OCI-LY1 (cell line): ENCODE data around the gene COL23A1.

ENCODE experiments used
- H2AFZ ChIP-seq: fragments of 200-600 bp; sonication (generic), shearing (Covaris generic); 2 replicates; pipeline ENCODE4 v1.6.0; 2014; ENCODE audit warnings: antibody characterized with exemption, mild to moderate bottlenecking, low read length
- H3F3A ChIP-seq: fragments of 200-600 bp; sonication (generic), shearing (Covaris generic); 2 replicates; pipeline ENCODE4 v1.6.0; 2014; ENCODE audit warnings: mild to moderate bottlenecking, antibody characterized with exemption, low read length, moderate library complexity; ENCODE audit not compliant: insufficient read depth
- H3K27ac ChIP-seq: fragments of 200-600 bp; sonication (generic); 2 replicates; pipeline ENCODE4 v1.5.1; 2014; ENCODE audit warnings: low read length, mixed run types, mild to moderate bottlenecking, low read depth; ENCODE audit not compliant: poor library complexity, severe bottlenecking
- H3K27me3 ChIP-seq: fragments of 200-600 bp; sonication (generic); 2 replicates; pipeline ENCODE4 v1.6.0; 2014; ENCODE audit warnings: antibody characterized with exemption, mild to moderate bottlenecking, low read length, moderate library complexity; ENCODE audit not compliant: insufficient read depth
- H3K36me3 ChIP-seq: fragments of 200-600 bp; sonication (generic); 2 replicates; pipeline ENCODE4 v1.6.1; 2014; ENCODE audit warnings: mild to moderate bottlenecking, antibody characterized with exemption, low read length, moderate library complexity, mixed read lengths; ENCODE audit not compliant: insufficient read depth
- H3K4me1 ChIP-seq: fragments of 200-600 bp; sonication (generic); 2 replicates; pipeline ENCODE4 v1.5.1; 2014; ENCODE audit warnings: mild to moderate bottlenecking, low read length, moderate library complexity; ENCODE audit not compliant: insufficient read depth, severe bottlenecking
- H3K4me2 ChIP-seq: fragments of 200-600 bp; sonication (generic), shearing (Covaris generic); 2 replicates; pipeline ENCODE4 v1.6.1; 2014; ENCODE audit warnings: low read length
- H3K4me3 ChIP-seq: fragments of 200-600 bp; sonication (generic); 2 replicates; pipeline ENCODE4 v1.5.1; 2014; ENCODE audit warnings: low read length, low read depth, mild to moderate bottlenecking, mixed read lengths; ENCODE audit not compliant: poor library complexity, severe bottlenecking
- H3K79me2 ChIP-seq: fragments of 200-600 bp; shearing (Covaris generic); 2 replicates; pipeline ENCODE4 v1.6.1; 2016; ENCODE audit warnings: mixed run types, low read length, mixed read lengths; ENCODE audit not compliant: insufficient read depth
- H3K9ac ChIP-seq: fragments of 200-600 bp; sonication (generic), shearing (Covaris generic); 2 replicates; pipeline ENCODE4 v1.6.1; 2014; ENCODE audit warnings: mild to moderate bottlenecking, low read length, mixed read lengths
- H3K9me2 ChIP-seq: fragments of 200-600 bp; sonication (generic), shearing (Covaris generic); 2 replicates; pipeline ENCODE4 v1.6.1; 2014; ENCODE audit warnings: low read depth, mild to moderate bottlenecking, low read length, mixed read lengths
- H3K9me3 ChIP-seq: fragments of 200-600 bp; shearing (Covaris generic); 2 replicates; pipeline ENCODE4 v1.6.1; 2014; ENCODE audit warnings: low read length, mixed read lengths
- H4K20me1 ChIP-seq: fragments of 200-600 bp; sonication (generic), shearing (Covaris generic); 2 replicates; pipeline ENCODE4 v1.6.0; 2016; ENCODE audit warnings: mild to moderate bottlenecking, low read length; ENCODE audit not compliant: insufficient read depth
- EZH2 ChIP-seq: fragments of 200-600 bp; sonication (generic), shearing (Covaris generic); IDR thresholded peaks from 2 replicates; pipeline ENCODE4 v1.8.0; 2017; ENCODE audit warnings: borderline replicate concordance, mixed run types, mild to moderate bottlenecking, antibody characterized with exemption, low read length, moderate library complexity, mixed read lengths
- TF ChIP-seq, protein P1 (sequence below): fragments of 200-600 bp; sonication (generic), shearing (Covaris generic); IDR thresholded peaks from 2 replicates; pipeline ENCODE4 v1.5.1; 2017; ENCODE audit warnings: mild to moderate bottlenecking, antibody characterized with exemption, low read length, moderate library complexity, mixed read lengths

Gene COL23A1

GRCh38 chr5:178295589-178295988 lies 294.6 kb downstream of the COL23A1 start:
- TF ChIP-seq, protein P1, sequence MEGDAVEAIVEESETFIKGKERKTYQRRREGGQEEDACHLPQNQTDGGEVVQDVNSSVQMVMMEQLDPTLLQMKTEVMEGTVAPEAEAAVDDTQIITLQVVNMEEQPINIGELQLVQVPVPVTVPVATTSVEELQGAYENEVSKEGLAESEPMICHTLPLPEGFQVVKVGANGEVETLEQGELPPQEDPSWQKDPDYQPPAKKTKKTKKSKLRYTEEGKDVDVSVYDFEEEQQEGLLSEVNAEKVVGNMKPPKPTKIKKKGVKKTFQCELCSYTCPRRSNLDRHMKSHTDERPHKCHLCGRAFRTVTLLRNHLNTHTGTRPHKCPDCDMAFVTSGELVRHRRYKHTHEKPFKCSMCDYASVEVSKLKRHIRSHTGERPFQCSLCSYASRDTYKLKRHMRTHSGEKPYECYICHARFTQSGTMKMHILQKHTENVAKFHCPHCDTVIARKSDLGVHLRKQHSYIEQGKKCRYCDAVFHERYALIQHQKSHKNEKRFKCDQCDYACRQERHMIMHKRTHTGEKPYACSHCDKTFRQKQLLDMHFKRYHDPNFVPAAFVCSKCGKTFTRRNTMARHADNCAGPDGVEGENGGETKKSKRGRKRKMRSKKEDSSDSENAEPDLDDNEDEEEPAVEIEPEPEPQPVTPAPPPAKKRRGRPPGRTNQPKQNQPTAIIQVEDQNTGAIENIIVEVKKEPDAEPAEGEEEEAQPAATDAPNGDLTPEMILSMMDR, result no peak
- TF ChIP-seq EZH2, result no peak
- H3K27ac ChIP-seq, result no peak overlapping the region
- no peaks in the 10 kb centered on the region for H3K9me3 ChIP-seq
- H3K4me2 ChIP-seq, result no peak overlapping the region
- H3F3A ChIP-seq, result no peaks in the 10 kb centered on the region
- H3K27me3 ChIP-seq, result peaks cover 4% of the 10 kb centered on the region; the same call in 1 of the 2 replicates
- H3K4me1 ChIP-seq, result no peaks in the 10 kb centered on the region
- no peak overlapping the region for H3K4me3 ChIP-seq
- no peaks in the 10 kb centered on the region for H3K79me2 ChIP-seq
- no peaks in the 10 kb centered on the region for H3K36me3 ChIP-seq
- H3K9me2 ChIP-seq, result no peaks in the 10 kb centered on the region
- H4K20me1 ChIP-seq, result no peaks in the 10 kb centered on the region
- no peak overlapping the region for H3K9ac ChIP-seq
- H2AFZ ChIP-seq, result no peak overlapping the region

DNA sequence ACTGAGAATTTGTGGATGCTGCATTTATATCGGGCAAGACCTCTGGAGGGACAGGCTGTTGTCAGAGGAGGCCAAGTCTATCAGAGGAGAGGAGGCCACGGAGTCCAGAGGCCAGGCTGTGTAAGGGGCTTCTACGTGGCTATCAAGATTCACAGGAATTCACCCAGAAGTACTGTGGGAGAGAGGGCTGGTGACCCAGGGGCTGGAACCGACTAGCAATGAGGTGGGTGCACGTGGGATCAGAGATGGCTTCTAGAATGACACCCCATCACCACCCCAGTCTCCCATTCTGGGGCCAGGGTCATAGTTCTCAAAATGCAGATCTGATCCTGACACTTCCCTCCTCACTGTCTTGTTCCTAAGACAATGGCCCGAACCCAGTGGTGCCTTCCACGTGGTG lies 296.4 kb downstream of the COL23A1 start:
- H4K20me1 ChIP-seq, result no peaks in the 10 kb centered on the region
- no peak overlapping the region for H3K27ac ChIP-seq
- no peak overlapping the region for H3K4me3 ChIP-seq
- no peaks in the 10 kb centered on the region for H3K9me3 ChIP-seq
- no peak overlapping the region for H2AFZ ChIP-seq
- H3K27me3 ChIP-seq, result peaks cover 4% of the 10 kb centered on the region; the same call in 1 of the 2 replicates
- no peaks in the 10 kb centered on the region for H3K79me2 ChIP-seq
- TF ChIP-seq, protein P1, result no peak
- TF ChIP-seq EZH2, result no peak
- H3K36me3 ChIP-seq, result no peaks in the 10 kb centered on the region
- no peaks in the 10 kb centered on the region for H3K9me2 ChIP-seq
- no peak overlapping the region for H3K9ac ChIP-seq
- H3F3A ChIP-seq, result no peaks in the 10 kb centered on the region
- no peaks in the 10 kb centered on the region for H3K4me1 ChIP-seq
- H3K4me2 ChIP-seq, result no peak overlapping the region

DNA sequence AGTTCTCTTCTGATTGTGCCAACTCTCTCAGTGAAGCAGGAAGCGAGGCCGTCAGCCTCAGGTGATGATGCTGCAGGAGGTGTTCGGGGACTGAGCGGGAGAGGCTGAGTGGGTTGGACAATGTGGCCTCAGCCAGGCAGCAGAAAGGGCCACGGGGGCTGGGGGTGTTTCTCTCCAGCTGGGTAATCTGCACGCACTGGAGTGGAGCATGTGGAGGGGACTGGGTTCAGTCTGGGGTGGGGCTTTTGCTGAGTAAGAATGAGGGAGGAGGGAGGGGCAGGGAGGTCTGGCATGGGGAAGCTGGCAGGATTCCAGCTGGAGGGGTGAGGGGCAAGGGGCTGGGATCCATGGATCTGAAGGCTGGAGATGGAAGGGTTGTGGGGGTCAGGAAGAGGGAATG lies 296.8 kb downstream of the COL23A1 start:
- Histone ChIP-seq H3K9ac (no peak overlapping the region), H2AFZ (no peak overlapping the region), H4K20me1 (no peaks in the 10 kb centered on the region), H3K79me2 (no peaks in the 10 kb centered on the region), H3K36me3 (no peaks in the 10 kb centered on the region), H3K9me3 (no peaks in the 10 kb centered on the region), H3K4me2 (no peak overlapping the region), H3K9me2 (no peaks in the 10 kb centered on the region), H3K27ac (no peak overlapping the region), H3K4me1 (no peaks in the 10 kb centered on the region), H3K4me3 (no peak overlapping the region), H3K27me3 (peaks cover 4% of the 10 kb centered on the region; the same call in 1 of the 2 replicates), H3F3A (no peaks in the 10 kb centered on the region)
- no peak for TF ChIP-seq EZH2
- TF ChIP-seq, protein P1, result no peak
